Spinal cord (tissue), 10 donors: ENCODE measurements around the gene NLGN1. TPM values are rescaled to one million over a fixed set of nuclear protein-coding genes. Genes with fewer than 3 reads are reported as not detected.

Experiments used
- DNase-seq, 6 donors: peaks; one replicate each; pipeline versions ENCODE4 v3.0.0 to v3.0.0-alpha.2; 2013 to 2015; ENCODE audit warnings: low spot score in 6 of 6, low read depth in 4 of 6
- H3K27ac ChIP-seq: one replicate; pipeline ENCODE4 v1.5.1; 2013; ENCODE audit warnings: low read depth, low read length, control low read depth
- H3K27me3 ChIP-seq: one replicate; pipeline ENCODE4 v1.6.1; 2013; ENCODE audit warnings: low read length; ENCODE audit not compliant: control insufficient read depth, insufficient read depth
- H3K36me3 ChIP-seq: one replicate; pipeline ENCODE4 v1.6.1; 2013; ENCODE audit warnings: low read length; ENCODE audit not compliant: control insufficient read depth, insufficient read depth
- H3K4me1 ChIP-seq: one replicate; pipeline ENCODE4 v1.6.1; 2013; ENCODE audit warnings: low read length; ENCODE audit not compliant: control insufficient read depth, insufficient read depth
- H3K4me3 ChIP-seq: one replicate; pipeline ENCODE4 v1.5.1; 2013; ENCODE audit warnings: low read depth, low read length, control low read depth
- H3K9me3 ChIP-seq: one replicate; pipeline ENCODE4 v1.6.1; 2013; ENCODE audit warnings: low read length; ENCODE audit not compliant: control insufficient read depth, insufficient read depth
- WGBS: methylation state at CpG from one replicate; pipeline ENCODE4 v1.1.5; 2013; ENCODE audit warnings: missing lambda C conversion rate; ENCODE audit not compliant: insufficient coverage; 5-methylcytosine and 5-hydroxymethylcytosine counted together
- polyA plus RNA-seq, 2 donors: library from polyadenylated mRNA; unstranded; fragments of 120-200 nt; gene quantifications; one replicate each; pipeline ENCODE4 v1.2.1, GENCODE V29; 2013; ENCODE audit not compliant: insufficient read length in 2 of 2
- total RNA-seq, 2 donors: library from RNA; depleted of rRNA in 1 of 2; stranded (reverse); fragments of 120-200 nt in 1 of 2; fragments of >200 nt in 1 of 2; gene quantifications; one replicate each; pipeline versions ENCODE4 v1.2.3 to v1.2.4, GENCODE V29; 2013 to 2014
- donor health status: healthy.

NLGN1 gene
- total and polyA plus RNA-seq, 4 donors: 18.9 to 81.2 (median 40.0) TPM

DNA sequence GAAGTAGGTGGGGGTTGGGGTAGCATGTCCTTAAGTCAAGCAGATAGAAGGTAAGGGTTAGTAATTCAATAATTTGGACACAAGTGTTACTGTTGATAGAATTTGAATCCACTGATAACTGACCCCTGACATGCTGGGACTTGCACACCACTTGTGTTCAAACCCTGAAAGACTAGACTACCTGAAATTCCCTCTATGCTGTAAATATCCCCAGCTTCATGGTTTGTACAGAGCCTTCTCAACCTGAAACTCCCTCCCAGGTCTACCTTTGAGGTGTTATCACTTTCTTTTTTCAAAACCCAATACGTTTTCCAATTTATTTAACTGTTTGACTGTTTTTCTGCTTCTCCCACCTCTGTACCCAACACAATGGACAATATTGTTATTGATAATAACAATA, 459.6 kb downstream of the NLGN1 start:
- Histone ChIP-seq H3K4me1 (no peaks in the 10 kb centered on the region), H3K27ac (no peak overlapping the region)
- WGBS: no CpG with 5 or more reads among the region's 1 CpG

DNA sequence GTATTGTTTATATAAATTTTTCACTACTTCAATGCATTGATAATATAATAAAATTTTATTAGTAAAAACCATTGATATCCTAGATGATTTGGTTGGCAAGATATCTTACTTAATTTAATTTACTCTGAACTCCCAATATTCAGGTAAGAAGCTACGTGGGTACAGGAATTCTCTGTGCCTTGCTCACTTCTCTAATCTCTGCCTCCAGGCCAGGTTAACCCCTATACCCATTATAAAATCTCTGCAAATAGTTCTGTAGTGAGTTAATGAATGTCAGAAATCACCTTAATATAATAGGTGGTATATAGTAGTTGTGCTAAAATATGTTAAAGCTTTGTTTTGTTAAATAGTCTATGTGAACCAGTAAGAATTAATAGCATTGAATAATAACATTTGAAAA, 465.2 kb downstream of the NLGN1 start:
- H3K27me3 ChIP-seq: no peaks in the 10 kb centered on the region
- H3K4me3 ChIP-seq: no peak overlapping the region
- no peak overlapping the region for H3K27ac ChIP-seq
- no peaks in the 10 kb centered on the region for H3K9me3 ChIP-seq
- no peak for DNase-seq
- H3K36me3 ChIP-seq: no peaks in the 10 kb centered on the region
- no CpG with 5 or more reads among the region's 1 CpG for WGBS
- H3K4me1 ChIP-seq: no peaks in the 10 kb centered on the region

More for the DNA sequence above, 459.6 kb downstream of the NLGN1 start:
- no peaks in the 10 kb centered on the region for H3K36me3 ChIP-seq
- no peak for DNase-seq
- no peaks in the 10 kb centered on the region for H3K27me3 ChIP-seq
- H3K9me3 ChIP-seq: no peaks in the 10 kb centered on the region
- no peak overlapping the region for H3K4me3 ChIP-seq

GRCh38 chr3:173863551-173863950, 466.0 kb downstream of the NLGN1 start:
- DNase-seq: no peak
- H3K36me3 ChIP-seq: no peaks in the 10 kb centered on the region

DNA sequence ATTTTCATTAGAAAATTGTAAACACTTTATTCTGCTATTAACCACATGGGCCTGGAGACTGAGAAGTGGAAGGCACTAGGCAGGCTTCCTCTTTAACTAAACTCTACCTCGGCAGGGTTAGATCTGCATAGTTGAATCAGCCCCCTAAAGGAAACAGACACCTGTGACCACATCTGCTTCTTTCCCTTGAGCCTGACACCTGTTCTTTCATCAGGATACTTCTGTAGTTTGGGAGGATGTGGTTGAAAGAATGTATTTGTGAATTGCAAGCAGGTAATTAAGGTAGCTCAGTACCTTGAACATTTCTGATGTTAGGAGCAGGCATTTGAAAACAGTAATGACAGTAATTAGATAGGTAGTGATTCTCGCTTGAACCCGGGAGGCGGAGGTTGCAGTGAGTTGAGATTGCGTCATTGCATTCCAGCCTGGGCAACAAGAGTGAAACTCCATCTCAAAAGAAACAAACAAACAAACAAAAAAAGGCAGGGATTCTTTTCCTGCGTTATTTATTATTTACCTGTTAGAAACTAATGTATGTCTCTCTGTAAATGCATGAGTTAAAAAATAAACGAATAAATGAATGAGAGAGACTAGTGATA, 468.5 kb downstream of the NLGN1 start:
- Histone ChIP-seq H3K4me3 (no peak overlapping the region), H3K27me3 (no peaks in the 10 kb centered on the region), H3K27ac (no peak overlapping the region), H3K9me3 (no peaks in the 10 kb centered on the region), H3K36me3 (no peaks in the 10 kb centered on the region), H3K4me1 (no peaks in the 10 kb centered on the region)
- 100% methylated on average over 1 of the region's 7 CpGs for WGBS
- DNase-seq: no peak

More at GRCh38 chr3:173863551-173863950, 466.0 kb downstream of the NLGN1 start:
- H3K9me3 ChIP-seq: no peaks in the 10 kb centered on the region
- no peaks in the 10 kb centered on the region for H3K4me1 ChIP-seq
- WGBS: 90% methylated on average over 1 of the region's 2 CpGs
- no peaks in the 10 kb centered on the region for H3K27me3 ChIP-seq
- H3K4me3 ChIP-seq: no peak overlapping the region
- no peak overlapping the region for H3K27ac ChIP-seq

GRCh38 chr3:173869766-173870165, 472.2 kb downstream of the NLGN1 start:
- WGBS: 0% methylated on average over 1 of the region's 3 CpGs
- Histone ChIP-seq H3K4me1 (no peaks in the 10 kb centered on the region), H3K27me3 (no peaks in the 10 kb centered on the region), H3K4me3 (no peak overlapping the region), H3K27ac (no peak overlapping the region), H3K36me3 (no peaks in the 10 kb centered on the region), H3K9me3 (no peaks in the 10 kb centered on the region)
- peak in 2 of 6 donors; percentile 39 to 60 for DNase-seq

GRCh38 chr3:173870976-173871375, 473.4 kb downstream of the NLGN1 start:
- no CpG with 5 or more reads among the region's 4 CpGs for WGBS
- DNase-seq: no peak
- no peaks in the 10 kb centered on the region for H3K9me3 ChIP-seq
- H3K27ac ChIP-seq: no peak overlapping the region
- no peaks in the 10 kb centered on the region for H3K36me3 ChIP-seq
- H3K4me1 ChIP-seq: no peaks in the 10 kb centered on the region
- no peak overlapping the region for H3K4me3 ChIP-seq
- H3K27me3 ChIP-seq: no peaks in the 10 kb centered on the region

GRCh38 chr3:173875790-173876189, 478.2 kb downstream of the NLGN1 start:
- no peak overlapping the region for H3K27ac ChIP-seq
- H3K4me1 ChIP-seq: no peaks in the 10 kb centered on the region
- H3K4me3 ChIP-seq: no peak overlapping the region
- peaks cover 2% of the 10 kb centered on the region for H3K9me3 ChIP-seq
- no peaks in the 10 kb centered on the region for H3K27me3 ChIP-seq
- H3K36me3 ChIP-seq: no peaks in the 10 kb centered on the region
- DNase-seq: no peak

DNA sequence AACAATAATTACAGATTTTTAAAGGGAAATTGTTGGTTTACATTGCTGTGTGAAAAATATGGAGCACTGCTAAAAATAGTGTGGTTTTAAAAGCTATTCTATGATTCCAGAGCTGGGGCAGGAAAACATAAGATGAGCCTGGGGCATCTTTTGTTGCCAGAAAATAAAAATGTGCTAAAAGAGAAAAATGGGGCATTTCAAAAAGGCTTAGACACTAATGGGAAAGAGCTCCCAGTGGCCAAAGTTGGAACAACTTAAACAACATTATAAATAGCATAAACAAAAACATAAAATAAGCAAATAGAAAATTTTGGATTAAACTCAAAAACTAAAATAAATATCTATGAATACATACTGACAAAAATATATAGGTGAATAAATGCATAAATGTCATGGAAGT, 478.9 kb downstream of the NLGN1 start:
- Histone ChIP-seq H3K36me3 (no peaks in the 10 kb centered on the region), H3K27me3 (no peaks in the 10 kb centered on the region), H3K27ac (no peak overlapping the region), H3K4me1 (no peaks in the 10 kb centered on the region), H3K9me3 (peaks cover 2% of the 10 kb centered on the region), H3K4me3 (no peak overlapping the region)
- no peak for DNase-seq

DNA sequence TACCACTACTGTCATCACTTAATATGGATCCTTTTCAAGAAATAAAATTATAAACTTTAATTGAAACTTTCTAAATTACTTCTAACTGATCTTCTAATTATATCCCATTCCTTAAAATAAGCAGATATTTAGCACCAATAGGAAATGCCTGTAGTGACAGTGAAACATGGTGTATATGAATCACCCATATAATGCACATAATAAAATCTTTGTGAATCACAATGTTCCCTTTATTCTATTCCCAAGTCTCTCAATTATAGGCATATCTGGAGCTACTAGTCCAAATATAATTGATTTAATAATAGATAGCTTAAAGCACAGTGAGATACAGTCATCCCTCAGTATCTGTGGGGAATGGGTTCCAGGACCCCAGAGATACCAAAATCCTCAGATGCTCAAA, 490.3 kb downstream of the NLGN1 start:
- DNase-seq: no peak
- Histone ChIP-seq H3K27ac (no peak overlapping the region), H3K4me3 (no peak overlapping the region), H3K27me3 (no peaks in the 10 kb centered on the region), H3K9me3 (no peaks in the 10 kb centered on the region), H3K36me3 (no peaks in the 10 kb centered on the region), H3K4me1 (no peaks in the 10 kb centered on the region)

- Histone ChIP-seq H3K4me3 (no peak overlapping the region), H3K9me3 (no peaks in the 10 kb centered on the region), H3K4me1 (no peaks in the 10 kb centered on the region), H3K27me3 (no peaks in the 10 kb centered on the region), H3K36me3 (no peaks in the 10 kb centered on the region), H3K27ac (no peak overlapping the region)
- WGBS: no CpG with 5 or more reads among the region's 4 CpGs
- peak in 2 of 6 donors; percentile 54 to 74 for DNase-seq
These were observed 492.1 kb downstream of the NLGN1 start for GRCh38 chr3:173889596-173889995.
